ENCODE measurements around the gene ME3.
"Not testable (repeated sequence)": the region's sequence is repeated elsewhere in the genome, so short reads cannot be mapped to it uniquely, and the experiment has no call there.

Gene ME3

DNA sequence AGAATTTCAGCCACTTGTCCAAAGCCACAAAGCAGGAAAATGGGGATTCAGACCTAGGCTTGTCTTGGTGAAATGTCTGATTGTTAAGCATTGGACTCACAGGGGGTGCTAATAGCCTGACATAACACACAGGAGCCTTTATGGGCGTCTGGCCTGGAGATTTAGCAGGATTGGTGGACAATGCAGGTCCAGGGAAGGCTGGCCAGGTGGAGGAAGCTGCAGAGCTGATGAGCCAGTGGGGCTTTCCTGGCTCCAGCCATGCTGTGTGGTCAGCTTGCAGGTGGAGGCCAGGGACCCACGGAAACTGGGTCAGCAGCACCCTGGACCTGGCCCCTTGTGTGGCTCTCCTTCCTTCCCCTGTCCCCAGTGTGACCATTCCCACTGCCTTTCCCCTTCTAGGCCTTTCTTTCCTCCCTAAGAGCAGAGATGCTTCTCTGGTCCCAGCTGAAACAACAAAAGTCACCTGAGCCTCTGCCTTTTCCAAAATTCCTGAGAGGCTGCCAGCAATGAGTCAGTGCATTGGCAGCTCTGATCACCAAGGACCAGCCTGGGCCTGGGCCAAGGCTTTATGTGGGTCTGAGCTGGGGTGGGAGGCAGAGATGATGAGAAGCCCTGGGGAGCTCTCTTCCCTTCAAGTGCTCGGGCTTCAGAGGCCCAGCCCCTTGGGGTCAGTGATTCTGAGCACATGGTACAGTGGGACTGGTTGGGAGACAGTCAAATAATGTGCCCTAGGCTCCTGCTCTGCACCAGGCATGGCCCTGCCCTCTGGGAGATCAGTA lies 212.5 kb downstream of the ME3 start:
- no peak for DNase-seq (ENCODE audit: low read depth)

DNA sequence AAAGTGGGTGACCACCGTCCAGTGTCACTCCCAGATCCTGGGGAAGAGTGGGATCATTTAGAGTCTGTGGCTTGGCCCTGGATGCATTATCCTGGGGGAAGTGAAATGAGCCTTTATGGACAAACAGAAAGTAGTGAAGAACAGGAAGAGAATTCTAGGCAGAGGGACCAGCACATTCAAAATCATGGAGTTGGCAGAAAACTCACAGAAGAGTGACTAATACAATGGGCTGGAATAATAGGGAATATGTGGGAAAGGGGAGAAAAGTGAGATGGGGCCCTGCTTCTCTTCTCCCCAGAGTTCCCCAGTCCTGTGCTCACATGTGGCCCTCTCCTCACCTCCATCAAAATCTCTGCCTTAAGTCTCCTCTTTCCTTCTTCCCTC lies 213.4 kb downstream of the ME3 start:
- DNase-seq (ENCODE audit: low read depth): no peak

DNA sequence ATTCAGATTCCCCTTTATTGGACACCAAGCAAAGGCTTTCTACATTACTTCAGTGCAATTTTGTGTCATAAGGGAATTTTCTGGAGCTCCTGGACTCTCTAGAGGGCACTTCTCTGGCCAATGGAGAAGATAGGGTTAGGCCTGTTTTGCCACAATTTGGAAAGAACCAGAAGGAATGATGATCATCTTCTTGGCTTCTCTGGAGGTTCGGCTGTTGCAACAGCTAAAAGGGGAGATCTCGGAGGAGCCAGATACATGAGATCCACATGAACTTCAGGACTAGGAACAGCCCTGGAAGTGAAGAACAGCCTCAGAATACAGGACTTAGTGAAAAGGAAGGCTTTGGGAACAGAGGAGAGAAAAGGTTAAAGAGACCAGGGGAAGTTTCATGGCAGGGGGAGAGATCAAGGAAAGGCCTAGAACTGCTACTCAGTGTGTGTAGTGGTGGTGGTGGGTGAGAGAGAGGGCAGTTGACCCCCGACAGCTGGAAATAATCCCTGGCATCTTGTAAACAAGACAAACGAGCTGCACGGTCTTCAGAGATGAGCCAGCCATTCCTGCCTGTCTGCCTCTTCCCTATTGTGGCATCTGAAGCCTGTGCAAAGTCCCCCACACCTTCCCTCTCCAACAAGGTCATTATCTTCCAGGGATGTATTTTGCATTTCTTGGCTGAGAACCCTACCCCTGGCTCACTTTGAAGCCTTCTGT lies 214.0 kb downstream of the ME3 start:
- no peak for DNase-seq (ENCODE audit: low read depth)

GRCh38 chr11:86456075-86456939 lies 216.1 kb downstream of the ME3 start:
- DNase-seq (ENCODE audit: low read depth): peak; percentile 50

DNA sequence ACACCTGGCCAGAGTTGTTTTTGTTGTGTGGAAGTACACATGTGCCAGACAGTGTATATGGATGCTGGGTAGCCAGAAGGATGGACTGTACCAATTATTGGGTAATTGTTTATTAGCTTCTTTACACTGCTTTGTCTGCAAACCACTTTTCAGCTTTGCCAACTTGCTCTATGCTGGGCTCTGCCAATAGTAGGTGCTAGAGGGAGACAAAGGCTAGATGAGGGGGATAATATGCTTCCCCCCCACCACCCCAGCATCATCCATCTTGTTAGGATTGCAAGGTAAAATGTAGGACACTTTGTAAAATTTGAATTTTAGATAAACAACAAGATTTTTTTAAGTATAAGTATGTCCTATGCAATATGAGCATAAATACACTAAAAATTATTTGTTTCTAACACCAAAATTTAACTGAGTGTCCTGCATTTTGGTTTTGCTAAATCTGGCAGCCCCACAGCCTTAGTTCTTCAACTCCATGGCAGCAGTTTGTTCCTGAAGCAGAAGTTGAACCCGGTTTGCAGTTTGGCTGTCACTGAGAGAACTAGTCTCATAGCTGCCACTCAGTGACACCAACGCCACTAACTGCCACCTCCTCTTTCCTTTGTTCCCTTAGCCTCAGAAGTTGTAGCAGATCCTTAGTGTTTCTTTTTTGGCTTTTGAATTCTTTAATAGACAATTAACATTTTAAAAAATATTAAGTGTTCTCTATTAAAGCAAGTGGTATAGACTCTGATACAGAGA lies 219.0 kb downstream of the ME3 start:
- no peak for DNase-seq (ENCODE audit: low read depth)

- DNase-seq (ENCODE audit: low read depth): no peak
Measured at GRCh38 chr11:86449993-86450629, 222.3 kb downstream of the ME3 start.

- DNase-seq (ENCODE audit: low read depth): no peak
Measured at GRCh38 chr11:86447763-86448480, 224.5 kb downstream of the ME3 start.

DNA sequence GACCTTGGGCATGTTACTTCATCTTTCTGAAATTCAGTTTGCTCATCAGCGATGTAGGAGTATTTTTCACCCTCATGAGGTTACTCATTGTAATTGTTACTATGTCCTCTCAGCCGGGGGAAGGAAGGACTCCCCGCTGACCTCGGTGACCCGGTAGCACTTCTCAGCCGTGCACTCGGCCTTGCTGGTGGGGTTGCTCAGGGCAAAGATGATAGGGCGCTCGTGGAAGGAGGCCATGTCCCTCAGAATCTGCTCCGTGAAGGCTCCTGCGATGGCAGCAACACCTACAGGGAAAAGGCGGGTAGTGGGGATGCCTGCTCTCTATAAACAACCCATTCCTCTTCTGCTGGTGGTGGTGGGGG lies 225.5 kb downstream of the ME3 start:
- DNase-seq (ENCODE audit: low read depth): no peak

- DNase-seq (ENCODE audit: low read depth): no peak
Measured at GRCh38 chr11:86446163-86446923, 226.1 kb downstream of the ME3 start.

DNA sequence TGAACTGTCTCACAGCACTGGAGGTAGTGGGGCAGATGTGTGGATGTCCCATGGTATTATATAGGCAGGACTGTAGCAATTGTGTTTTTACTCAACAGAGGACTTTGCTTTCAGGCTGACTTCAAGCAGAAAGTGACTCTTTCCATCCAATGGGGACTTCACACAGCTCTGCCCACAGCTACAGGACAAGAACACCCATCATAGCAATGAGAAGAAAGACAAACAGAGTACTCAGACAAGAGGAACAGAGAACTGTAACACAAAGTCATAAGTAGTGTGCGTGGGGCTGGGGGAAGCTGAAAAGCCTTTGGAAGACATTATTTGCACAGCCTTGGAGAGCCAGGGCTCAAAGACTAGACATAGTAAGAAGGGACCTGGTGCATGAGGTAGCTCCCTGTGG lies 227.4 kb downstream of the ME3 start:
- DNase-seq (ENCODE audit: low read depth): no peak

GRCh38 chr11:86443415-86443814 lies 229.0 kb downstream of the ME3 start:
- DNase-seq (ENCODE audit: low read depth): no peak

DNA sequence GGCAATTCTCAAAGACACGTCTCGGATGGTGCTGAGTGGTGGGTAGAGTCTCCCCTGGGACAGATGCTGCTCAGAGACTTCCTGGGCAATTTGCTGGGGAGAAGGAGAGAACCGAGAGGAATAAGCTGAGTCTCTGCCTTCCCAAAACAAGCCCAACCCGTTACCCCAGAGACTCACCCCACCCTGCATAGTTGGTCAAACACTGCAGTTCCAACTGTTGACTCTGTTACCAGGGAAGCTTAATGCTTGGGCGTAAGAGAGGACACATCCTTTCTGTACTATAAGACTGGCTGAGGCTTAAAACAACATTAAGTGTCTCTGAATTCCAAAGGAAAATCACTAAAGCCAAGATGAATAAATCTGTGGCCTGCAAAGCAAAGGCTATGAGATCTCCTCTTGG lies 229.6 kb downstream of the ME3 start:
- DNase-seq (ENCODE audit: low read depth): no peak

DNA sequence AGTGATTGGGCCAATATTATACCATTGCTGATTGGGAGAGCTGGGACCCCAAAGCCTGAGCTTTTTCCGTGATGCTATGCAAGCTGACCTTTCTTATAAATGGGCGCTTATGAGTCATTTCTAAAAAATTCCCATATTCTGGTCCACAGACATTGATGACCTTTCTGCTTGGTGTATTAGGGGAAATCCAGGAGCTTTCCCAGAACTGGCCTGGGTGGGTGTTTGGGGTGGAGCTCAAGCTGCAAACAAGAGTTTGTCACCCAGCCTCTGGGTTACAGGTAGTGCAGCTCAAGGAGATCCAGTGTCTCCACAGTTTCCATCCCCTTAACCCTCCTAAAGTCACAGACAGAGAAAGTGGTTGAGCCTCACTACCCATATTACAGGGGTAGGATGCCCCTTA lies 230.0 kb downstream of the ME3 start:
- no peak for DNase-seq (ENCODE audit: low read depth)

DNA sequence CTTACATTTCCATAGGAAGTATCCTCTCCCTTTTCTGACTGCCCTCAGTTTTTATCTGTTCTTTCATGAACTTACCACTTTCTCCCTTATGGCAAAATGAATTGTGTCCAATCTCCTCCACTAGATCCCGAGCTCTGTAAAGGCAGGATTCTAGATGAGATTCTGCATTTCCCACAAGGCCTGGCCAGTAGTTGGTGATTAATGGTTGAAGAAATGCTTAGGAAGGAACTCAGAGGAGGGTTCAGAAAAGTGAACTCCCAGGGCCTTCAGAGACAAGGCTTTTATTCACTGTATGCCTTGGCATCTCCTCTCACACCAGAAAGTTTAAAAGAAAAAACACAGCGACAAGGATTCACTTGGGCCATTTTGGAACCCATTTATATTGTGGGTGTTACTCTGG lies 231.6 kb downstream of the ME3 start:
- no peak for DNase-seq (ENCODE audit: low read depth)

- DNase-seq (ENCODE audit: low read depth): no peak
Measured at GRCh38 chr11:86440305-86440716, 232.1 kb downstream of the ME3 start.

- DNase-seq (ENCODE audit: low read depth): no peak
Measured at GRCh38 chr11:86438685-86439084, 233.7 kb downstream of the ME3 start.

- no peak for DNase-seq (ENCODE audit: low read depth)
Measured at GRCh38 chr11:86435711-86436110, 236.7 kb downstream of the ME3 start.

DNA sequence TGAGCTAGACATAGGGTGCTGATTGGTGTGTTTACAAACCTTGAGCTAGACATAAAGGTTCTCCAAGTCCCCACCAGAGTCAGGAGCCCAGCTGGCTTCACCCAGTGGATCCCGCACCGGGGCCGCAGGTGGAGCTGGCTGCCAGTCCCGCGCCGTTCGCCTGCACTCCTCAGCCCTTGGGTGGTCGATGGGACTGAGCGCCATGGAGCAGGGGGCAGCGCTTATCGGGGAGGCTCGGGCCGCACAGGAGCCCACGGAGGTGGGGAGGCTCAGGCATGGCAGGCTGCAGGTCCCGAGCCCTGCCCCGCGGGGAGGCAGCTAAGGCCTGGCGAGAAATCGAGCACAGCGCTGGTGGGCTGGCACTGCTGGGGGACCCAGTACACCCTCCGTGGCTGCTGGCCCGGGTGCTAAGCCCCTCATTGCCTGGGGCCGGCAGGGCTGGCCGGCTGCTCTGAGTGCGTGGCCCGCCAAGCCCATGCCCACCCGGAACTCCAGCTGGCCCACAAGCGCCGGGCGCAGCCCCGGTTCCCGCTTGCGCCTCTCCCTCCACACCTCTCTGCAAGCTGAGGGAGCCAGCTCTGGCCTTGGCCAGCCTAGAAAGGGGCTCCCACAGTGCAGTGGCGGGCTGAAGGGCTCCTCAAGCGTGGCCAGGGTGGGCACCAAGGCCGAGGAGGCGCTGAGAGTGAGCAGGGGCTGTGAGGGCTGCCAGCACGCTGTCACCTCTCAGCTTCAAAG lies 238.9 kb downstream of the ME3 start:
- not testable (repeated sequence) for DNase-seq (ENCODE audit: low read depth)

DNA sequence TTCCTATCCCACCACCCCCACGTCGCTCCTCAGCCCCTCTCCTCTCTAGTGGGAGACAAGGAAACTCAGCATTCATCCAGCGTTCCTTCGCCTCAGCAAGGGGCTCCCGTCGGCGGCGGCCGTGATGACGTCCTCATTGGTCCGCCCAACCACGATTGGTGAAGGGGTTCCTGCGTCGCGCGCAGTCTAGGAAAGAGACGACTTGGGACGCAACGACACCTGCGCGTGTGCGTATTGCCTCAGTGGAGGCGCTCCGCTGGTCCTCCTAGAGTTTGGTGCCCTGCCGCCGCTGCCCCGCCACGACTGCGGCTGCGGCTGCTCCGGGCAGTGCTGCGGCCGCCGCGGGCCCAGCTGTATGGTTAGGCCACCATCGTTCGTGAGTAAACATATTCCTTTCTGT lies 241.2 kb downstream of the ME3 start:
- DNase-seq (ENCODE audit: low read depth): no peak

DNA sequence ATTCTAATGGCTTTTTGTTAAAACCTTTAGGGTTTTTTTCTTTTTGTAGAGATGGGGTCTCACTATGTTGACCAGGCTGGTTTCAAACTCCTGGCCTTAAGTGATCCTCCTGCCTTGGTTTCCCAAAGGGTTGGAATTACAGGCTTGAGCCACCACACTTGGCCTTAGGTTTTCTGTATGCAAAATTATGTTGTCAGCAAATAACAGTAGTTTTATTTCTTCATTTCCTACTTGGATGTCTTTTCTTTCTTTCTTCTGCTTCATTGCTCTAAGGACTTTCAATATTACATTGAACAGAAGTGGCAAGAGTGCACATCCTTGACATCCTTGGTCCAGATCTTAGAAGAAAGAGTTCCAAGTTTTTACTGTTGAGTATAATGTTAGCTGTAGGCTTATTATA lies 245.0 kb downstream of the ME3 start:
- DNase-seq (ENCODE audit: low read depth): no peak

Data from activated T-helper 9 cell treated with anti-CD3 and anti-CD28 coated beads, Interleukin-2, amount 50 U/mL, for 16 hours (primary cell).